Neural cell (in vitro differentiated cells): ENCODE measurements around the gene REG1B. TPM values are rescaled to one million over a fixed set of nuclear protein-coding genes. Genes with fewer than 3 reads are reported as not detected.

Experiments used
- H2AFZ ChIP-seq: fragments of 200-600, 300-800 bp; sonication (generic), shearing (Covaris generic); 2 replicates; pipeline ENCODE4 v1.6.0; 2014; ENCODE audit warnings: low read depth, mild to moderate bottlenecking, antibody characterized with exemption, low read length, moderate library complexity
- H3F3A ChIP-seq: fragments of 200-600 bp; shearing (Covaris generic); 2 replicates; pipeline ENCODE4 v1.6.1; 2016; ENCODE audit warnings: mild to moderate bottlenecking, moderate library complexity, mixed read lengths, antibody characterized with exemption, low read length; ENCODE audit not compliant: insufficient read depth, poor library complexity, severe bottlenecking
- H3K27ac ChIP-seq: fragments of 200-600, 300-800 bp; sonication (generic), shearing (Covaris generic); 2 replicates; pipeline ENCODE4 v1.5.1; 2014; ENCODE audit warnings: mild to moderate bottlenecking, low read length, moderate library complexity
- H3K27me3 ChIP-seq: fragments of 300-800, 200-600 bp; sonication (generic), shearing (Covaris generic); 2 replicates; pipeline ENCODE4 v1.6.0; 2014; ENCODE audit warnings: mild to moderate bottlenecking, low read depth, low read length, moderate library complexity; ENCODE audit not compliant: insufficient read depth
- H3K36me3 ChIP-seq: fragments of 300-800, 200-600 bp; sonication (generic), shearing (Covaris generic); 2 replicates; pipeline ENCODE4 v1.5.1; 2014; ENCODE audit warnings: mild to moderate bottlenecking, antibody characterized with exemption, low read length, moderate library complexity; ENCODE audit not compliant: insufficient read depth
- H3K4me2 ChIP-seq: fragments of 300-800, 200-600 bp; sonication (generic), shearing (Covaris generic); 2 replicates; pipeline ENCODE4 v1.6.0; 2014; ENCODE audit warnings: mild to moderate bottlenecking, low read length
- H3K4me3 ChIP-seq: fragments of 300-800, 200-600 bp; sonication (generic), shearing (Covaris generic); 2 replicates; pipeline ENCODE4 v1.5.1; 2014; ENCODE audit warnings: mild to moderate bottlenecking, low read length, moderate library complexity
- H3K79me2 ChIP-seq: fragments of 200-600 bp; shearing (Covaris generic); replicated peaks from 2 replicates; pipeline ENCODE4 v1.6.0; 2014; ENCODE audit warnings: mild to moderate bottlenecking, low read length, moderate library complexity; ENCODE audit not compliant: insufficient read depth
- H3K9ac ChIP-seq: fragments of 300-800, 200-600 bp; sonication (generic), shearing (Covaris generic); 2 replicates; pipeline ENCODE4 v1.6.1; 2016; ENCODE audit warnings: mild to moderate bottlenecking, low read length, mixed read lengths
- H3K9me2 ChIP-seq: fragments of 200-600 bp; shearing (Covaris generic); 2 replicates; pipeline ENCODE4 v1.6.1; 2016; ENCODE audit warnings: mild to moderate bottlenecking, low read length, mixed read lengths; ENCODE audit not compliant: insufficient read depth
- H3K9me3 ChIP-seq: fragments of 200-600, 300-800 bp; sonication (generic), shearing (Covaris generic); 2 replicates; pipeline ENCODE4 v1.6.1; 2016; ENCODE audit warnings: mild to moderate bottlenecking, mixed run types, low read length, moderate library complexity, mixed read lengths
- H4K20me1 ChIP-seq: fragments of 200-600 bp; shearing (Covaris generic); 2 replicates; pipeline ENCODE4 v1.6.1; 2016; ENCODE audit warnings: mild to moderate bottlenecking, mixed run types; ENCODE audit not compliant: insufficient read depth
- EP300 ChIP-seq: fragments of 450-650 bp; conservative IDR thresholded peaks from 2 replicates; pipeline ENCODE4 v1.6.1; 2014; ENCODE audit warnings: antibody characterized with exemption, mild to moderate bottlenecking, moderate library complexity; ENCODE audit not compliant: poor library complexity, severe bottlenecking
- EZH2 ChIP-seq: fragments of 200-600, 300-800 bp; shearing (Covaris generic), sonication (generic); IDR thresholded peaks from 2 replicates; pipeline ENCODE4 v1.6.1; 2014; ENCODE audit warnings: antibody characterized with exemption, low read length, borderline replicate concordance, mild to moderate bottlenecking; ENCODE audit not compliant: insufficient read depth, poor library complexity, severe bottlenecking
- MXI1 ChIP-seq: fragments of 450-650 bp; conservative IDR thresholded peaks from 2 replicates; pipeline ENCODE4 v1.6.1; 2014; ENCODE audit warnings: antibody characterized with exemption, mild to moderate bottlenecking; ENCODE audit not compliant: poor library complexity, severe bottlenecking
- POLR2AphosphoS5 ChIP-seq: IDR thresholded peaks from 2 replicates; pipeline ENCODE4 v1.6.1; 2012
- RAD21 ChIP-seq: fragments of 450-650 bp; conservative IDR thresholded peaks from 2 replicates; pipeline ENCODE4 v1.6.1; 2014; ENCODE audit warnings: antibody characterized with exemption, mild to moderate bottlenecking, moderate library complexity
- SMC3 ChIP-seq: fragments of 450-650 bp; conservative IDR thresholded peaks from 2 replicates; pipeline ENCODE4 v1.6.1; 2014; ENCODE audit warnings: antibody characterized with exemption, mild to moderate bottlenecking, moderate library complexity; ENCODE audit not compliant: poor library complexity
- TAF1 ChIP-seq: IDR thresholded peaks from 2 replicates; pipeline ENCODE4 v1.6.1; 2012; ENCODE audit warnings: low read depth
- polyA plus RNA-seq: library from polyadenylated mRNA; depleted of rRNA; stranded (reverse); fragments of >200 nt; gene quantifications from 2 replicates; pipeline ENCODE4 v1.2.3, GENCODE V29; 2014
- TF ChIP-seq, protein P1 (sequence below): IDR thresholded peaks from 2 replicates; pipeline ENCODE4 v1.6.1; 2012; ENCODE audit warnings: borderline replicate concordance
- TF ChIP-seq, protein P2 (sequence below): fragments of 450-650 bp; IDR thresholded peaks from 2 replicates; pipeline ENCODE4 v1.5.1; 2014; ENCODE audit warnings: antibody characterized with exemption, mild to moderate bottlenecking, moderate library complexity; ENCODE audit not compliant: poor library complexity, severe bottlenecking

Gene REG1B
- polyA plus RNA-seq, 1 donor from 2014 or later = not detected

DNA sequence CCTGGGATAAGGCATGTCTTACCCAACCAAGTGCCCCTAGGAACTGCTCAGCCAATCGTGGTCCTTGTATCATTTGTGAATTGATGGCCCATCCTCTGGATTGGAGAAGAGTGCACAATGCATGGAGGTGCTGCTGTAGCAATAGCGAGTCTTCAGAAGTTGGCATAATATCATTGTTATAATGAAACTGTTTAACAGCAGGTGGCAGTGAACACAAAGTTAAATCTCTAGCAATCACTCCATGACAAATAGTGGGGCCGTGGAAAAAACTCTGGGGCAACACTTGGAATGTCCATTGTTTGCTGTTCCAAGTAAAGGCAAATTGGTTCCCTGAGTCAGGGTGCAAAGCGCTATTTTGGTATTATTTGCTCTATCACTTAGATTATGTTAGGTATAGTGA lies 43.9 kb upstream of the REG1B start (continued):
- TF ChIP-seq, protein P1, sequence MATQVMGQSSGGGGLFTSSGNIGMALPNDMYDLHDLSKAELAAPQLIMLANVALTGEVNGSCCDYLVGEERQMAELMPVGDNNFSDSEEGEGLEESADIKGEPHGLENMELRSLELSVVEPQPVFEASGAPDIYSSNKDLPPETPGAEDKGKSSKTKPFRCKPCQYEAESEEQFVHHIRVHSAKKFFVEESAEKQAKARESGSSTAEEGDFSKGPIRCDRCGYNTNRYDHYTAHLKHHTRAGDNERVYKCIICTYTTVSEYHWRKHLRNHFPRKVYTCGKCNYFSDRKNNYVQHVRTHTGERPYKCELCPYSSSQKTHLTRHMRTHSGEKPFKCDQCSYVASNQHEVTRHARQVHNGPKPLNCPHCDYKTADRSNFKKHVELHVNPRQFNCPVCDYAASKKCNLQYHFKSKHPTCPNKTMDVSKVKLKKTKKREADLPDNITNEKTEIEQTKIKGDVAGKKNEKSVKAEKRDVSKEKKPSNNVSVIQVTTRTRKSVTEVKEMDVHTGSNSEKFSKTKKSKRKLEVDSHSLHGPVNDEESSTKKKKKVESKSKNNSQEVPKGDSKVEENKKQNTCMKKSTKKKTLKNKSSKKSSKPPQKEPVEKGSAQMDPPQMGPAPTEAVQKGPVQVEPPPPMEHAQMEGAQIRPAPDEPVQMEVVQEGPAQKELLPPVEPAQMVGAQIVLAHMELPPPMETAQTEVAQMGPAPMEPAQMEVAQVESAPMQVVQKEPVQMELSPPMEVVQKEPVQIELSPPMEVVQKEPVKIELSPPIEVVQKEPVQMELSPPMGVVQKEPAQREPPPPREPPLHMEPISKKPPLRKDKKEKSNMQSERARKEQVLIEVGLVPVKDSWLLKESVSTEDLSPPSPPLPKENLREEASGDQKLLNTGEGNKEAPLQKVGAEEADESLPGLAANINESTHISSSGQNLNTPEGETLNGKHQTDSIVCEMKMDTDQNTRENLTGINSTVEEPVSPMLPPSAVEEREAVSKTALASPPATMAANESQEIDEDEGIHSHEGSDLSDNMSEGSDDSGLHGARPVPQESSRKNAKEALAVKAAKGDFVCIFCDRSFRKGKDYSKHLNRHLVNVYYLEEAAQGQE = no peak

DNA sequence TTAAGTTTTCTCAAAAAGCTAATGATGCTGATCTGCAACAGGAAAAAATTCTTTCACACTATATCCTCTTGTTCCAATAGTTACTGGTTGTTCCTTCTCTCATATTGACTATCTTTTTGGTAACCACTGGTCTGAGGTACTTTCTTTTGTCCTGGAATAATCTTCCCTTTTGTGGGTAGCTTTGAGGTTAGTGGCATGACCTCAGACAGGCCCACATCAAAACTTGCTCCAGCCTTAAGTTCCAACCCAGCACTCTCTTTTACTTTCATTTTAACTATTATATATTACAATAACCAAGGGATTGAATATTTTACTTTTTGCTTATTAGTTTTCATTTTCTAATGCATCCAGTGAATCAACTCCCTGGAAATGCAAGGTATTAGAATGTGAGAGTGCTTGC lies 42.0 kb upstream of the REG1B start:
- H3K79me2 ChIP-seq = no peaks in the 10 kb centered on the region
- no peak overlapping the region for H3K9ac ChIP-seq
- H3K27ac ChIP-seq = no peak overlapping the region
- no peak overlapping the region for H3K4me2 ChIP-seq
- no peaks in the 10 kb centered on the region for H3K36me3 ChIP-seq
- no peaks in the 10 kb centered on the region for H3K9me3 ChIP-seq
- H2AFZ ChIP-seq = no peak overlapping the region
- H3K9me2 ChIP-seq = no peaks in the 10 kb centered on the region
- no peaks in the 10 kb centered on the region for H4K20me1 ChIP-seq
- no peaks in the 10 kb centered on the region for H3F3A ChIP-seq
- no peak overlapping the region for H3K4me3 ChIP-seq
- H3K27me3 ChIP-seq = no peaks in the 10 kb centered on the region
- TF ChIP-seq POLR2AphosphoS5 (no peak), SMC3 (no peak), MXI1 (no peak), RAD21 (no peak), TAF1 (no peak), EZH2 (no peak), EP300 (no peak)
- TF ChIP-seq, protein P2, sequence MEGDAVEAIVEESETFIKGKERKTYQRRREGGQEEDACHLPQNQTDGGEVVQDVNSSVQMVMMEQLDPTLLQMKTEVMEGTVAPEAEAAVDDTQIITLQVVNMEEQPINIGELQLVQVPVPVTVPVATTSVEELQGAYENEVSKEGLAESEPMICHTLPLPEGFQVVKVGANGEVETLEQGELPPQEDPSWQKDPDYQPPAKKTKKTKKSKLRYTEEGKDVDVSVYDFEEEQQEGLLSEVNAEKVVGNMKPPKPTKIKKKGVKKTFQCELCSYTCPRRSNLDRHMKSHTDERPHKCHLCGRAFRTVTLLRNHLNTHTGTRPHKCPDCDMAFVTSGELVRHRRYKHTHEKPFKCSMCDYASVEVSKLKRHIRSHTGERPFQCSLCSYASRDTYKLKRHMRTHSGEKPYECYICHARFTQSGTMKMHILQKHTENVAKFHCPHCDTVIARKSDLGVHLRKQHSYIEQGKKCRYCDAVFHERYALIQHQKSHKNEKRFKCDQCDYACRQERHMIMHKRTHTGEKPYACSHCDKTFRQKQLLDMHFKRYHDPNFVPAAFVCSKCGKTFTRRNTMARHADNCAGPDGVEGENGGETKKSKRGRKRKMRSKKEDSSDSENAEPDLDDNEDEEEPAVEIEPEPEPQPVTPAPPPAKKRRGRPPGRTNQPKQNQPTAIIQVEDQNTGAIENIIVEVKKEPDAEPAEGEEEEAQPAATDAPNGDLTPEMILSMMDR = no peak
- TF ChIP-seq, protein P1 = no peak
